ENCODE data around the gene BAIAP2.

Gene BAIAP2

GRCh38 chr17:81037798-81038733 lies 3.1 kb downstream of the BAIAP2 start:
- no peak for DNase-seq

GRCh38 chr17:81039096-81039495 lies 4.1 kb downstream of the BAIAP2 start:
- DNase-seq = no peak

GRCh38 chr17:81039854-81040758 lies 5.2 kb downstream of the BAIAP2 start:
- no peak for DNase-seq

GRCh38 chr17:81040791-81041337 lies 5.9 kb downstream of the BAIAP2 start:
- no peak for DNase-seq

- no peak for DNase-seq
Observed at GRCh38 chr17:81042606-81043005, 7.7 kb downstream of the BAIAP2 start.

- DNase-seq = no peak
Observed at GRCh38 chr17:81043319-81043724, 8.4 kb downstream of the BAIAP2 start.

- no peak for DNase-seq
Observed at GRCh38 chr17:81043725-81044427, 8.9 kb downstream of the BAIAP2 start.

- DNase-seq = no peak
Observed at GRCh38 chr17:81044428-81044763, 9.4 kb downstream of the BAIAP2 start.

- DNase-seq = no peak
Observed at GRCh38 chr17:81044764-81045589, 10.0 kb downstream of the BAIAP2 start.

GRCh38 chr17:81045590-81046095 lies 10.7 kb downstream of the BAIAP2 start:
- no peak for DNase-seq

GRCh38 chr17:81046132-81046769 lies 11.3 kb downstream of the BAIAP2 start:
- no peak for DNase-seq

GRCh38 chr17:81046770-81047359 lies 11.9 kb downstream of the BAIAP2 start:
- DNase-seq = no peak

- DNase-seq = no peak
Observed at GRCh38 chr17:81048827-81049371, 13.9 kb downstream of the BAIAP2 start.

- DNase-seq = peak; percentile 22
Observed at GRCh38 chr17:81049372-81049911, 14.5 kb downstream of the BAIAP2 start.

- no peak for DNase-seq
Observed at GRCh38 chr17:81049973-81050551, 15.1 kb downstream of the BAIAP2 start.

GRCh38 chr17:81050645-81051625 lies 16.0 kb downstream of the BAIAP2 start:
- DNase-seq = no peak

- no peak for DNase-seq
Observed at GRCh38 chr17:81052199-81052997, 17.4 kb downstream of the BAIAP2 start.
